GM12878 (cell line): ENCODE measurements around the gene WASHC2C. TPM values are rescaled to one million over a fixed set of nuclear protein-coding genes. Genes with fewer than 3 reads are reported as not detected.
A peak's percentile ranks its signal among the peaks of the same experiment; 100 is the strongest.

Experiments
- FOS ChIP-seq: IDR thresholded peaks from 3 replicates; pipeline ENCODE4 v1.6.1; 2011; ENCODE audit warnings: borderline replicate concordance; ENCODE audit not compliant: insufficient read length; ENCODE audit errors: extremely low read depth
- GATAD2B ChIP-seq: fragments of 450-650 bp; conservative IDR thresholded peaks from 2 replicates; pipeline ENCODE4 v1.6.1; 2017; ENCODE audit warnings: low read depth, mild to moderate bottlenecking, moderate library complexity
- HCFC1 ChIP-seq: fragments of 150-350 bp; IDR thresholded peaks from 2 replicates; pipeline ENCODE4 v1.6.1; 2014; ENCODE audit warnings: low read length
- MEF2A ChIP-seq: IDR thresholded peaks from 2 replicates; pipeline ENCODE4 v1.6.1; 2011; ENCODE audit warnings: low read depth, mild to moderate bottlenecking, low read length, moderate library complexity; ENCODE audit not compliant: insufficient read depth
- PAX5 ChIP-seq: IDR thresholded peaks from 2 replicates; pipeline ENCODE4 v1.6.1; 2011; ENCODE audit warnings: low read depth, low read length, borderline replicate concordance
- POLR2A ChIP-seq: IDR thresholded peaks from 2 replicates; pipeline ENCODE4 v1.6.1; 2011; ENCODE audit warnings: low read depth, mild to moderate bottlenecking, low read length
- POLR2AphosphoS2 ChIP-seq: IDR thresholded peaks from 2 replicates; pipeline ENCODE4 v1.6.1; 2011; ENCODE audit warnings: low read depth, mild to moderate bottlenecking, low read length, improper control_type of control experiment, moderate library complexity
- POLR2AphosphoS5 ChIP-seq: IDR thresholded peaks from 2 replicates; pipeline ENCODE4 v1.6.1; 2011; ENCODE audit warnings: mild to moderate bottlenecking, low read length, inconsistent platforms
- POU2F2 ChIP-seq: IDR thresholded peaks from 3 replicates; pipeline ENCODE4 v1.6.1; 2011; ENCODE audit warnings: low read depth, mild to moderate bottlenecking, low read length, borderline replicate concordance
- RELA ChIP-seq: fragments of 450-650 bp; IDR thresholded peaks from 2 replicates; pipeline ENCODE4 v1.8.0; 2014; ENCODE audit warnings: borderline replicate concordance; ENCODE audit not compliant: partially characterized antibody
- SIN3A ChIP-seq: IDR thresholded peaks from 2 replicates; pipeline ENCODE4 v1.6.1; 2012; ENCODE audit warnings: low read depth, low read length, improper control_type of control experiment
- SMARCA5 ChIP-seq: fragments of 450-650 bp; IDR thresholded peaks from 2 replicates; pipeline ENCODE4 v1.6.1; 2017; ENCODE audit warnings: mild to moderate bottlenecking
- SP1 ChIP-seq: IDR thresholded peaks from one replicate; pipeline ENCODE4 v1.6.1; 2011; ENCODE audit warnings: low read depth, low read length
- SPI1 ChIP-seq: IDR thresholded peaks from 2 replicates; pipeline ENCODE4 v1.6.1; 2011; ENCODE audit warnings: low read depth, mild to moderate bottlenecking, low read length, moderate library complexity, borderline replicate concordance; ENCODE audit not compliant: insufficient read depth
- TAF1 ChIP-seq: IDR thresholded peaks from 2 replicates; pipeline ENCODE4 v1.6.1; 2011; ENCODE audit warnings: mild to moderate bottlenecking, low read depth, low read length, borderline replicate concordance
- TARDBP ChIP-seq: IDR thresholded peaks from 2 replicates; pipeline ENCODE4 v1.6.1; 2016; ENCODE audit warnings: borderline replicate concordance
- TCF3 ChIP-seq: IDR thresholded peaks from 2 replicates; pipeline ENCODE4 v1.6.1; 2012; ENCODE audit warnings: low read depth, mild to moderate bottlenecking, low read length, borderline replicate concordance; ENCODE audit not compliant: insufficient read depth
- YY1 ChIP-seq: IDR thresholded peaks from 2 replicates; pipeline ENCODE4 v1.6.1; 2011; ENCODE audit warnings: low read depth, mild to moderate bottlenecking, low read length
- polyA plus RNA-seq, 11 experiments: library from polyadenylated mRNA; depleted of rRNA in 4 of 11; unstranded in 6 of 11; stranded (reverse) in 5 of 11; fragments of >200 nt; fragmentation: Nextera tagmentation in 4 of 11; fragmentation: Illumina TruSeq in 1 of 11; extraction: Ambion mirVana in 4 of 11; extraction: Trizol in 1 of 11; gene quantifications; 1 replicate in 1 of 11; 2 replicates in 10 of 11; pipeline versions ENCODE4 v1.2.1 to v1.2.3, GENCODE V29; 2011 to 2016; ENCODE audit warnings: inconsistent platforms in 2 of 11, missing spikeins in 2 of 11, low read depth in 1 of 11
- total RNA-seq, 4 experiments: library from RNA; depleted of rRNA in 3 of 4; stranded (reverse); fragments of >200 nt in 3 of 4; fragmentation: Illumina TruSeq in 1 of 4; extraction: Trizol in 1 of 4; gene quantifications; 2 replicates each; pipeline versions ENCODE4 v1.2.1 to v1.2.3, GENCODE V29; 2013 to 2021
- TF ChIP-seq, protein P1 (sequence below): IDR thresholded peaks from 2 replicates; pipeline ENCODE4 v1.6.1; 2011; ENCODE audit warnings: low read depth, mild to moderate bottlenecking, low read length, moderate library complexity, borderline replicate concordance; ENCODE audit errors: extremely low read depth
- TF ChIP-seq, protein P2 (sequence below): IDR thresholded peaks from 2 replicates; pipeline ENCODE4 v1.6.1; 2012; ENCODE audit warnings: low read depth, low read length, improper control_type of control experiment
- TF ChIP-seq, protein P3 (sequence below): fragments of 450-650 bp; conservative IDR thresholded peaks from 2 replicates; pipeline ENCODE4 v1.6.1; 2017; ENCODE audit warnings: mild to moderate bottlenecking, moderate library complexity
- TF ChIP-seq, protein P4 (sequence below): IDR thresholded peaks from 2 replicates; pipeline ENCODE4 v1.6.1; 2011; ENCODE audit warnings: low read depth, low read length, improper control_type of control experiment, borderline replicate concordance
- TF ChIP-seq, protein P5 (sequence below): fragments of 450-650 bp; IDR thresholded peaks from 2 replicates; pipeline ENCODE4 v1.6.1; 2017; ENCODE audit warnings: low read depth, mild to moderate bottlenecking, moderate library complexity

Gene WASHC2C
- total and polyA plus RNA-seq, 10 of the 15 experiments (the other 5 are each of a cell fraction or from before 2014, with no cell fraction given) = 3.3 to 30.6 (median 22.9) TPM

DNA sequence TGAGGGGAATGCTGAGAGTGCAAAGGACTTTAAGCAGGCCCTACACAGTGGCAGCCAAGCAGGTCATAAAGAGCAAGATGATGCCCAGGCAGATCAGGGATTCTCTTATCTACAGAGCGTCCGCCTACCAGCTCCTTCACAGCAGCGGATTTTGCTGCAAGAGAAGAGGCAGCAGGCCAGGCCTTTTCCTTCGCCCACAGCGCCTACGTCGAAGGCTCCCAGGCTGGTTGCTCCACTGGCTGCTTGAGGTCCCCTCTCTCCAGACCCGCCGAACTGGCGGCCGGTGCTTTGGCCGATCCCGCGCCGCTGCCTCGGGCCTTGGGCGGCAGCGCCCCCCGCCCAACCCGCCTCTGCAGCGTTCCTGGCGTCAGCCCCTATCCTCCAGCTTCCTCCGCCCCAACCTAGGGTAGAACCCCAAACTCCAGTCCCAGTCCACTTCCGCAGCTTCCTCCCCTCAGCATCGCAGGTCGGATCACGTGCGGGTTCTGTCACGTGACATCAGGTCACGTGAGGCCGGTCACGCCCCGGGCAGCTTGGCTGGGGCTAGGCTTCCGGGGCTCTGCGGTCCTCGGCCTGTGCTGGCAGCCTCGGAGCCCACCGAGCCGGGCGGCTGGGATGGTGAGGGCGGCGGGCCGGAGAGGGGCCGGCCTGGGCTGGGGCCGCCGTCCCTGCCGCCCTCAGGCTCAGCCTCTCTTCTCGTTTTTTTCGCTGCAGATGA is at the start of gene WASHC2C (continued):
- TF ChIP-seq MEF2A (0 out of 2 replicates have a peak, but pooled peaks have one; percentile 6), POLR2AphosphoS5 (peak; percentile 49; the same call in 1 of the 2 replicates), TAF1 (peak; percentile 60; the same call in 1 of the 2 replicates), SIN3A (peak; percentile 93), POLR2AphosphoS2 (peak; percentile 54; the same call in 1 of the 2 replicates), RELA (peak; percentile 67), SPI1 (peak; percentile 38; the same call in 1 of the 2 replicates), TARDBP (peak; percentile 56; the same call in 1 of the 2 replicates), TCF3 (peak; percentile 59; the same call in 1 of the 2 replicates), HCFC1 (peak; percentile 61), YY1 (peak; percentile 49; the same call in 1 of the 2 replicates), PAX5 (peak; percentile 75; the same call in 1 of the 2 replicates), SMARCA5 (0 out of 2 replicates have a peak, but pooled peaks have one; percentile 26), POU2F2 (0 out of 3 replicates have a peak, but pooled peaks have one; percentile 55), POLR2A (peak; percentile 77), GATAD2B (0 out of 2 replicates have a peak, but pooled peaks have one; percentile 43), FOS (peak; percentile 62), SP1 (peak; percentile 58)
- TF ChIP-seq, protein P1, sequence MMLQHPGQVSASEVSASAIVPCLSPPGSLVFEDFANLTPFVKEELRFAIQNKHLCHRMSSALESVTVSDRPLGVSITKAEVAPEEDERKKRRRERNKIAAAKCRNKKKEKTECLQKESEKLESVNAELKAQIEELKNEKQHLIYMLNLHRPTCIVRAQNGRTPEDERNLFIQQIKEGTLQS = peak; percentile 97
- TF ChIP-seq, protein P2, sequence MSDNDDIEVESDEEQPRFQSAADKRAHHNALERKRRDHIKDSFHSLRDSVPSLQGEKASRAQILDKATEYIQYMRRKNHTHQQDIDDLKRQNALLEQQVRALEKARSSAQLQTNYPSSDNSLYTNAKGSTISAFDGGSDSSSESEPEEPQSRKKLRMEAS = peak; percentile 88
- TF ChIP-seq, protein P3, sequence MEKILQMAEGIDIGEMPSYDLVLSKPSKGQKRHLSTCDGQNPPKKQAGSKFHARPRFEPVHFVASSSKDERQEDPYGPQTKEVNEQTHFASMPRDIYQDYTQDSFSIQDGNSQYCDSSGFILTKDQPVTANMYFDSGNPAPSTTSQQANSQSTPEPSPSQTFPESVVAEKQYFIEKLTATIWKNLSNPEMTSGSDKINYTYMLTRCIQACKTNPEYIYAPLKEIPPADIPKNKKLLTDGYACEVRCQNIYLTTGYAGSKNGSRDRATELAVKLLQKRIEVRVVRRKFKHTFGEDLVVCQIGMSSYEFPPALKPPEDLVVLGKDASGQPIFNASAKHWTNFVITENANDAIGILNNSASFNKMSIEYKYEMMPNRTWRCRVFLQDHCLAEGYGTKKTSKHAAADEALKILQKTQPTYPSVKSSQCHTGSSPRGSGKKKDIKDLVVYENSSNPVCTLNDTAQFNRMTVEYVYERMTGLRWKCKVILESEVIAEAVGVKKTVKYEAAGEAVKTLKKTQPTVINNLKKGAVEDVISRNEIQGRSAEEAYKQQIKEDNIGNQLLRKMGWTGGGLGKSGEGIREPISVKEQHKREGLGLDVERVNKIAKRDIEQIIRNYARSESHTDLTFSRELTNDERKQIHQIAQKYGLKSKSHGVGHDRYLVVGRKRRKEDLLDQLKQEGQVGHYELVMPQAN = peak; percentile 91
- TF ChIP-seq, protein P4, sequence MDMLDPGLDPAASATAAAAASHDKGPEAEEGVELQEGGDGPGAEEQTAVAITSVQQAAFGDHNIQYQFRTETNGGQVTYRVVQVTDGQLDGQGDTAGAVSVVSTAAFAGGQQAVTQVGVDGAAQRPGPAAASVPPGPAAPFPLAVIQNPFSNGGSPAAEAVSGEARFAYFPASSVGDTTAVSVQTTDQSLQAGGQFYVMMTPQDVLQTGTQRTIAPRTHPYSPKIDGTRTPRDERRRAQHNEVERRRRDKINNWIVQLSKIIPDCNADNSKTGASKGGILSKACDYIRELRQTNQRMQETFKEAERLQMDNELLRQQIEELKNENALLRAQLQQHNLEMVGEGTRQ = peak; percentile 89
- TF ChIP-seq, protein P5, sequence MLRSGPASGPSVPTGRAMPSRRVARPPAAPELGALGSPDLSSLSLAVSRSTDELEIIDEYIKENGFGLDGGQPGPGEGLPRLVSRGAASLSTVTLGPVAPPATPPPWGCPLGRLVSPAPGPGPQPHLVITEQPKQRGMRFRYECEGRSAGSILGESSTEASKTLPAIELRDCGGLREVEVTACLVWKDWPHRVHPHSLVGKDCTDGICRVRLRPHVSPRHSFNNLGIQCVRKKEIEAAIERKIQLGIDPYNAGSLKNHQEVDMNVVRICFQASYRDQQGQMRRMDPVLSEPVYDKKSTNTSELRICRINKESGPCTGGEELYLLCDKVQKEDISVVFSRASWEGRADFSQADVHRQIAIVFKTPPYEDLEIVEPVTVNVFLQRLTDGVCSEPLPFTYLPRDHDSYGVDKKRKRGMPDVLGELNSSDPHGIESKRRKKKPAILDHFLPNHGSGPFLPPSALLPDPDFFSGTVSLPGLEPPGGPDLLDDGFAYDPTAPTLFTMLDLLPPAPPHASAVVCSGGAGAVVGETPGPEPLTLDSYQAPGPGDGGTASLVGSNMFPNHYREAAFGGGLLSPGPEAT = peak; percentile 92
